IMR-90 (cell line): ENCODE results near the gene INPPL1. TPM values are rescaled to one million over a fixed set of nuclear protein-coding genes. Genes with fewer than 3 reads are reported as not detected.

Experiments
- ATAC-seq: fragments of 200-7000 bp; cut with Tn5 transposase; 2 replicates; pipeline ENCODE4 v1.9.1; 2020; ENCODE audit warnings: low read depth, mild to moderate bottlenecking, moderate library complexity
- BruUV-seq: library from RNA; stranded (reverse); fragments of 400-500 nt; replicated peaks from 2 replicates; lab custom pipeline; 2021; lab: Mats Ljungman, UMichigan
- CTCF ChIA-PET: fragments of 300-600 bp; formaldehyde crosslinking; extraction: SDS; loops from one replicate; lab custom pipeline; 2021; ENCODE audit warnings: antibody characterized with exemption; lab: Yijun Ruan, JAX
- POLR2A ChIA-PET: fragments of 300-600 bp; sonication (Branson Sonifier 250); formaldehyde crosslinking; loops from one replicate; lab custom pipeline; 2022; ENCODE audit warnings: antibody characterized with exemption; ENCODE audit not compliant: unreplicated experiment; lab: Charles Lee
- DNase-seq: peaks from one replicate; pipeline ENCODE4 v3.0.0; 2013
- H2AFZ ChIP-seq: replicated peaks from 2 replicates; pipeline ENCODE3; 2013; ENCODE audit warnings: low read length, mild to moderate bottlenecking; ENCODE audit not compliant: poor library complexity
- H2AK5ac ChIP-seq: 2 replicates; pipeline ENCODE4 v1.6.1; 2013; ENCODE audit warnings: low read depth, low read length, inconsistent platforms
- H2AK9ac ChIP-seq: replicated peaks from 2 replicates; pipeline ENCODE3; 2013; ENCODE audit warnings: mild to moderate bottlenecking, low read depth, low read length, moderate library complexity; ENCODE audit not compliant: poor library complexity
- H2BK120ac ChIP-seq: 2 replicates; pipeline ENCODE4 v1.6.1; 2013; ENCODE audit warnings: low read depth, low read length, inconsistent platforms
- H2BK15ac ChIP-seq: 3 replicates; pipeline ENCODE4 v1.6.1; 2013; ENCODE audit warnings: low read depth, low read length, inconsistent platforms
- H2BK20ac ChIP-seq: 2 replicates; pipeline ENCODE4 v1.6.1; 2013; ENCODE audit warnings: low read depth, mild to moderate bottlenecking, inconsistent platforms, low read length, moderate library complexity
- H2BK5ac ChIP-seq: 2 replicates; pipeline ENCODE4 v1.6.1; 2013; ENCODE audit warnings: mild to moderate bottlenecking, low read depth, low read length, inconsistent platforms; ENCODE audit not compliant: poor library complexity, severe bottlenecking
- H3K14ac ChIP-seq: replicated peaks from 2 replicates; pipeline ENCODE4 v1.6.1; 2013; ENCODE audit warnings: low read depth, low read length, inconsistent platforms
- H3K18ac ChIP-seq: 2 replicates; pipeline ENCODE4 v1.6.1; 2013; ENCODE audit warnings: low read depth, low read length, control low read depth
- H3K23ac ChIP-seq: 2 replicates; pipeline ENCODE4 v1.6.1; 2013; ENCODE audit warnings: low read depth, low read length, inconsistent platforms
- H3K27ac ChIP-seq: 2 replicates; pipeline ENCODE4 v1.5.1; 2013; ENCODE audit warnings: mild to moderate bottlenecking, control low read depth, low read length; ENCODE audit not compliant: insufficient read depth
- H3K27me3 ChIP-seq: 2 replicates; pipeline ENCODE4 v1.6.1; 2013; ENCODE audit warnings: low read length; ENCODE audit not compliant: control insufficient read depth, insufficient read depth
- H3K36me3 ChIP-seq: 2 replicates; pipeline ENCODE4 v1.6.1; 2013; ENCODE audit warnings: low read length, mixed read lengths; ENCODE audit not compliant: control insufficient read depth, insufficient read depth
- H3K4ac ChIP-seq: 2 replicates; pipeline ENCODE4 v1.6.1; 2013; ENCODE audit warnings: low read depth, low read length, inconsistent platforms
- H3K4me1 ChIP-seq: 2 replicates; pipeline ENCODE4 v1.6.1; 2013; ENCODE audit warnings: low read length, mixed read lengths; ENCODE audit not compliant: control insufficient read depth, insufficient read depth
- H3K4me2 ChIP-seq: 2 replicates; pipeline ENCODE4 v1.6.1; 2013; ENCODE audit warnings: low read depth, mild to moderate bottlenecking, control low read depth, low read length, moderate library complexity
- H3K4me3 ChIP-seq: 2 replicates; pipeline ENCODE4 v1.5.1; 2013; ENCODE audit warnings: low read depth, mild to moderate bottlenecking, control low read depth, low read length, moderate library complexity; ENCODE audit not compliant: insufficient read depth
- H3K56ac ChIP-seq: 2 replicates; pipeline ENCODE4 v1.6.1; 2013; ENCODE audit warnings: low read length, inconsistent platforms; ENCODE audit not compliant: insufficient read depth; ENCODE audit errors: extremely low read depth
- H3K79me1 ChIP-seq, 2 experiments: 2 replicates each; pipeline ENCODE4 v1.6.1; 2013; ENCODE audit warnings: low read length in 2 of 2, inconsistent platforms in 1 of 2, low read depth in 1 of 2
- H3K9ac ChIP-seq: 2 replicates; pipeline ENCODE4 v1.6.1; 2013; ENCODE audit warnings: low read depth, low read length, control low read depth
- H3K9me1 ChIP-seq: 2 replicates; pipeline ENCODE4 v1.6.1; 2013; ENCODE audit warnings: low read length, inconsistent platforms; ENCODE audit not compliant: insufficient read depth
- H3K9me3 ChIP-seq: 2 replicates; pipeline ENCODE4 v1.6.1; 2013; ENCODE audit warnings: low read length; ENCODE audit not compliant: control insufficient read depth, insufficient read depth
- H4K20me1 ChIP-seq: 2 replicates; pipeline ENCODE4 v1.6.1; 2013; ENCODE audit warnings: low read length, inconsistent platforms; ENCODE audit not compliant: insufficient read depth
- H4K5ac ChIP-seq: 2 replicates; pipeline ENCODE4 v1.6.1; 2013; ENCODE audit warnings: mild to moderate bottlenecking, low read depth, low read length, control low read depth
- H4K8ac ChIP-seq, 2 experiments: 2 replicates each; pipeline ENCODE4 v1.6.1; 2013; ENCODE audit warnings: low read depth in 2 of 2, low read length in 2 of 2, control low read depth in 1 of 2, inconsistent platforms in 1 of 2
- H4K91ac ChIP-seq: 2 replicates; pipeline ENCODE4 v1.6.1; 2013; ENCODE audit warnings: low read depth, low read length, inconsistent platforms; ENCODE audit not compliant: insufficient read depth
- BHLHE40 ChIP-seq: fragments of 150-350 bp; IDR thresholded peaks from 2 replicates; pipeline ENCODE4 v1.6.1; 2016; ENCODE audit warnings: mild to moderate bottlenecking, low read depth, low read length
- CEBPB ChIP-seq: IDR thresholded peaks from 2 replicates; pipeline ENCODE4 v1.6.1; 2012; ENCODE audit warnings: low read depth, low read length, improper control_type of control experiment
- MAFK ChIP-seq: IDR thresholded peaks from 2 replicates; pipeline ENCODE4 v1.6.1; 2012; ENCODE audit warnings: low read depth, low read length, improper control_type of control experiment
- MXI1 ChIP-seq: IDR thresholded peaks from 2 replicates; pipeline ENCODE4 v1.6.1; 2012; ENCODE audit warnings: low read depth, mild to moderate bottlenecking, low read length, moderate library complexity, borderline replicate concordance
- NFE2L2 ChIP-seq: fragments of 150-350 bp; IDR thresholded peaks from 2 replicates; pipeline ENCODE4 v1.6.1; 2016; ENCODE audit warnings: low read depth, mild to moderate bottlenecking, low read length
- POLR2A ChIP-seq: IDR thresholded peaks from 2 replicates; pipeline ENCODE4 v1.6.1; 2012; ENCODE audit warnings: mild to moderate bottlenecking, low read depth, low read length
- RFX5 ChIP-seq: IDR thresholded peaks from 2 replicates; pipeline ENCODE4 v1.8.0; 2012; ENCODE audit warnings: low read depth, mild to moderate bottlenecking, low read length, moderate library complexity
- WGBS, 2 experiments: methylation state at CpG; one replicate each; pipeline versions ENCODE4 v1.1.5 to v1.1.7; 2013; ENCODE audit warnings: missing lambda C conversion rate in 2 of 2; ENCODE audit not compliant: insufficient read length in 1 of 2; ENCODE audit errors: extremely low coverage in 2 of 2; 5-methylcytosine and 5-hydroxymethylcytosine counted together
- dilution Hi-C: fragments of 300-500 bp; cut with HindIII; formaldehyde crosslinking; loops from one replicate; pipeline ENCODE4 v1.14.3; 2018; ENCODE audit warnings: low sequenced_read_pairs; ENCODE audit not compliant: unreplicated experiment
- in situ Hi-C: fragments of 300-500 bp; cut with MboI; formaldehyde crosslinking; loops from 3 replicates; pipeline ENCODE4 v1.14.3; 2019; ENCODE audit warnings: low sequenced_read_pairs, inconsistent platforms, mixed read lengths
- intact Hi-C: fragments of 100-400 bp; cut with micrococcal nuclease; formaldehyde crosslinking; loops from 2 replicates; pipeline ENCODE4 v1.10.0; 2022
- polyA plus RNA-seq, 3 experiments: library from polyadenylated mRNA; depleted of rRNA; stranded (reverse); fragments of >200 nt; gene quantifications; 2 replicates each; pipeline ENCODE4 v1.2.3, GENCODE V29; 2012; ENCODE audit warnings: low replicate concordance in 1 of 3
- total RNA-seq: library from RNA; depleted of rRNA; stranded (reverse); fragments of >200 nt; gene quantifications from 2 replicates; pipeline ENCODE4 v1.2.3, GENCODE V29; 2012
- TF ChIP-seq, protein P1 (sequence below): fragments of 150-350 bp; IDR thresholded peaks from 2 replicates; pipeline ENCODE4 v1.6.1; 2017; ENCODE audit warnings: mild to moderate bottlenecking, antibody characterized with exemption, low read length, low read depth

Gene INPPL1
- total and polyA plus RNA-seq, 2 of the 4 experiments (the other 2 are of a cell fraction) = 27.4 to 105 TPM

DNA sequence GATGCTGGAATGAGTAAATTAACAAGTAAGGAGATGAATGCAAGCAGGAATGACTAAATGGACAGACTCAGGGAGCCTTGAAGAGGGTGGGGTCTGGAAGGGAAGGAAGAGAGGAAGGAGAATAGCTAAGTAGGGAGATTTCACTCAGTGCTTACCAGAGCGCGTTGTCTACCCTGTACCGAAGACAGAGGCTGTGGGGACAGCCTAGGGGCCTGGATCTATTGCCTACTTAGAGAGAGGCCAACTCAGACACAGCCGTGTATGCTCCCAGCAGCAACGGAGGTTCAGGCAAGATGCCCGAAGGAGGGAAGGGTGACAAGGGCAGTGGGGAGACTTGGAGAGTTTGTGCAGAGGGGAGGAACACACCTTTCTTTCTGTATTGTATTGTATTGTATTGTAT lies 7.9 kb upstream of the INPPL1 start, which contains the start of gene FOLR2:
Gene FOLR2, plus strand, starts transcription at position 157 of the 400 bp plus-strand sequence. CDS start 1,791 bp downstream, outside the sequence.
- H2AFZ ChIP-seq = no peak within 1 kb of the TSS
- intact Hi-C loops = no loop called here
- TF ChIP-seq, protein P1, sequence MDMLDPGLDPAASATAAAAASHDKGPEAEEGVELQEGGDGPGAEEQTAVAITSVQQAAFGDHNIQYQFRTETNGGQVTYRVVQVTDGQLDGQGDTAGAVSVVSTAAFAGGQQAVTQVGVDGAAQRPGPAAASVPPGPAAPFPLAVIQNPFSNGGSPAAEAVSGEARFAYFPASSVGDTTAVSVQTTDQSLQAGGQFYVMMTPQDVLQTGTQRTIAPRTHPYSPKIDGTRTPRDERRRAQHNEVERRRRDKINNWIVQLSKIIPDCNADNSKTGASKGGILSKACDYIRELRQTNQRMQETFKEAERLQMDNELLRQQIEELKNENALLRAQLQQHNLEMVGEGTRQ = no peak
- TF ChIP-seq POLR2A (no peak), RFX5 (no peak), MAFK (no peak), MXI1 (no peak), BHLHE40 (no peak), NFE2L2 (no peak), CEBPB (no peak)
- H3K36me3 ChIP-seq = no peaks in the 10 kb centered on the region
- no TSS peak for BruUV-seq
- dilution Hi-C loops = no loop called here
- H3K27me3 ChIP-seq = peaks cover 38% of the 10 kb centered on the region
- H3K4me2 ChIP-seq = no peak within 1 kb of the TSS
- H3K27ac ChIP-seq = no peak within 1 kb of the TSS
- no peak for DNase-seq
- H2BK20ac ChIP-seq = no peak within 1 kb of the TSS
- in situ Hi-C loops = no loop called here
- no CpG with 5 or more reads among the region's 6 CpGs for WGBS, 2 experiments
- no peak within 1 kb of the TSS for H2AK9ac ChIP-seq
- H3K23ac ChIP-seq = no peak within 1 kb of the TSS
- no peaks in the 10 kb centered on the region for H3K4me1 ChIP-seq
- H2BK120ac ChIP-seq = no peak within 1 kb of the TSS
- H3K18ac ChIP-seq = no peak within 1 kb of the TSS
- no peaks in the 10 kb centered on the region for H4K20me1 ChIP-seq
- ATAC-seq = no peak
- ChIA-PET POLR2A (interaction anchor here (0.5 kb wide), 1 partner anchor 281 kb away, joined by 3 read pairs; no protein-coding TSS in a partner anchor), CTCF (no interaction called here)
- H2AK5ac ChIP-seq = no peak within 1 kb of the TSS
- no peak within 1 kb of the TSS for H4K91ac ChIP-seq
- H3K79me1 ChIP-seq = no peaks in the 10 kb centered on the region
- no peaks in the 10 kb centered on the region for H3K9me1 ChIP-seq
- no peak within 1 kb of the TSS for H4K5ac ChIP-seq
- H3K56ac ChIP-seq = no peak within 1 kb of the TSS
- no peak within 1 kb of the TSS for H2BK5ac ChIP-seq
- H3K9me3 ChIP-seq = no peaks in the 10 kb centered on the region
- H3K9ac ChIP-seq = no peak within 1 kb of the TSS
- H4K8ac ChIP-seq = no peak within 1 kb of the TSS
- no peak within 1 kb of the TSS for H3K4me3 ChIP-seq
- no peak within 1 kb of the TSS for H2BK15ac ChIP-seq
- no peak within 1 kb of the TSS for H3K14ac ChIP-seq
- H3K4ac ChIP-seq = no peak within 1 kb of the TSS
